ENCODE data around the gene SOX2. TPM values are rescaled to one million over a fixed set of nuclear protein-coding genes. Genes with fewer than 3 reads are reported as not detected.

The SOX2 gene
- total RNA-seq (2014; rRNA removed; shearing (Covaris generic)): not detected in 2 replicates

DNA sequence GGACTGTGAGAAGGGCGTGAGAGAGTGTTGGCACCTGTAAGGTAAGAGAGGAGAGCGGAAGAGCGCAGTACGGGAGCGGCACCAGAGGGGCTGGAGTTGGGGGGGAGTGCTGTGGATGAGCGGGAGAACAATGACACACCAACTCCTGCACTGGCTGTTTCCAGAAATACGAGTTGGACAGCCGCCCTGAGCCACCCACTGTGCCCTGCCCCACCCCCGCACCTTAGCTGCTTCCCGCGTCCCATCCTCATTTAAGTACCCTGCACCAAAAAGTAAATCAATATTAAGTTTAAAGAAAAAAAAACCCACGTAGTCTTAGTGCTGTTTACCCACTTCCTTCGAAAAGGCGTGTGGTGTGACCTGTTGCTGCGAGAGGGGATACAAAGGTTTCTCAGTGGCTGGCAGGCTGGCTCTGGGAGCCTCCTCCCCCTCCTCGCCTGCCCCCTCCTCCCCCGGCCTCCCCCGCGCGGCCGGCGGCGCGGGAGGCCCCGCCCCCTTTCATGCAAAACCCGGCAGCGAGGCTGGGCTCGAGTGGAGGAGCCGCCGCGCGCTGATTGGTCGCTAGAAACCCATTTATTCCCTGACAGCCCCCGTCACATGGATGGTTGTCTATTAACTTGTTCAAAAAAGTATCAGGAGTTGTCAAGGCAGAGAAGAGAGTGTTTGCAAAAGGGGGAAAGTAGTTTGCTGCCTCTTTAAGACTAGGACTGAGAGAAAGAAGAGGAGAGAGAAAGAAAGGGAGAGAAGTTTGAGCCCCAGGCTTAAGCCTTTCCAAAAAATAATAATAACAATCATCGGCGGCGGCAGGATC is at the start of gene SOX2:
SOX2 (plus strand) TSS at position 601 of the 811 bp plus-strand sequence. CDS start 436 bp downstream, outside the sequence.
- in situ Hi-C loops (cut with HindIII; ENCODE audit: low sequenced_read_pairs): no loop called here
- DNase-seq (ENCODE audit: low spot score): peak; percentile 42

DNA sequence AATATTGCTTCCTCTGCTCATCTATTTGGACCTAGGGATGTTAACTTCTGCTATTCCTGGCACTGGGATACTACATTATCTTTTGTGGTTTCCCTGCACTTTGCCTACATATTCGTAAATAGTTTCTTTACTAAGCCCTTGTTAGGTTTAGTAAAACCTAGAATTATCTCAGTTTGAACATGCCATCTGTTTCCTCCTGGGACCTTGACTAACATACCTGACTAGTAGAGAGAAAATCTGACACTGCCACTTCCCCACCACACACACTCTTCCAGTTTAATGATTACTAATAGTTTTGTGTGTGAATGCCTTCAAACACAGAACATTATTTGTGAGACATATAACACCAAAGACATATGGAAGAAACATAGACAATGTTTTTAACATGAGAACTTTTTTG is 28.2 kb upstream of the SOX2 start:
- in situ Hi-C loops (cut with HindIII; ENCODE audit: low sequenced_read_pairs): no loop called here
- no peak for DNase-seq (ENCODE audit: low spot score)

DNA sequence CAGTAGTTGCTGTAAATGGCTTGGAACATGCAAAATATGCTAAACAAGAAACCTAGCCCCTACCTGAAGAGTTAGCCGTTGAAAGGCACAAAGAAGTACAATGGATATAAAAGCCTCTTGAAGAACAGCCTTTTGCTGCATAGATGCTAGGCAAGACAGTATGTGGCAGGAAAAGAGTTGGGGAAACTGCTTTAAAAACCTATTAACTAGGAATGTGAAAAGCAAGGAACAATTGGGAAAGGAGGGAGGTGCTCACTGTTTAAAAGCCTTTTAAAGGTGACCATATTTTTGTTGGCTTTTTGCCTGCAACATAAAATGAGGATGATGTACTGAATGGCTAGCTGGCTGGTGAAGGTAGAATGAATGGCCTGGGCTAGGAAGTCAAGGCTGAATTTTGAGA is 24.5 kb upstream of the SOX2 start:
- no peak for DNase-seq (ENCODE audit: low spot score)
- in situ Hi-C loops (cut with HindIII; ENCODE audit: low sequenced_read_pairs): no loop called here

DNA sequence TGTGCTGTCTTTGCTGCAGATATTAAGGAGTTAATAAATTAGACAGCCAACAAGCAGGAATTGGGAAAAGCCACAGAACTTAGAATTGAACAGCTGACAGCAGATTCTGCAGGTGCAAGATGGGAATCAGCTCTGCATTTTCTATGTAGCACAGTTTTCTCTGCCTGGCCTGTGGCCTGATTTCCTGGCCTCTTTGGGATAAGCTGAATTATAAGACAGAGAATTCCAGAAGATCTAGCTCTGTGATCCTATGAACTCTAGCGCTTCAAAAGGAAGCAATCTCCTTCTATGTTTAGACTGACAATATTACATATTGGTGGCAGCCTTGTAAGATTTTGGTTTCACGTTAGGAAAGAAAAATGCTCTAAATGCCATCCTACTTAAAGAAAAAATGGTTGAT is 24.0 kb upstream of the SOX2 start:
- DNase-seq (ENCODE audit: low spot score): no peak
- in situ Hi-C loops (cut with HindIII; ENCODE audit: low sequenced_read_pairs): no loop called here

DNA sequence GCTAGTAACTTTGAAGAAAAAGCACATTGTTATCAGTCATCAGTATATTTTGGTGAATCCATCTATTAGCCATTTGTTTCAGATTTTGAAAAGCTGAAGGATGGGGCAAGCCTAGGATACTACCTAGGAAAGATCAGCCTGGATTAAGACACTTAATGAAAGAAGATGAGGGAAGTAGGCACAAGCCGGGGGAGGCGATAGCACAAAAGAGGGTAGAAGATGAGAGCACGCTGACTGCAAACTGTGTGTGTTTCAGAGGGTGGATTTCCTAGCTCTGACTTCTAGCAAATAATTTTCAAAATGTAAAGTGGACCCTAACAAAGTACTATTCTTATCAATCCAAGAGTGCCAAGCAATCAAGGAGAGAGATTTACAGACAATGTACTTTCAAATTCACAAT is 22.2 kb upstream of the SOX2 start:
- in situ Hi-C loops (cut with HindIII; ENCODE audit: low sequenced_read_pairs): no loop called here

DNA sequence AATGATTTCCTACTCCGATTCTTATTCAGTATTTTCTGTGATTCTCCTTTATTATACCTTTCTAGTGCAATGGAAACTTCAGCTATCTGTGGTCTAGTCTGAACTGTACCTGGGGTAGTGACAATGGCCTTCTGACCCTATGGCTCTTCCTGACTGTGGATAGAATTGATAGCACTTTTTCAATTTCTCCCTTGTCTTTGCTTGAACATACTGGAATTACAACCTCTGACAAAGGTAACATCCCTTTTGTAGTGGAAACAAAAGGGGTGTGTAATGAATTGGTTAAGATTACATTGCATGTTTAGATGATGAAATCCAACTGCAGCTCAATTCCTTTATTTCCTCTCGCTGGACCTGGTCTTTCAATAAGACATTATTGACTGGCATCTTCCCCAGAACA is 21.0 kb upstream of the SOX2 start:
- in situ Hi-C loops (cut with HindIII; ENCODE audit: low sequenced_read_pairs): no loop called here

More for the DNA sequence above, 22.2 kb upstream of the SOX2 start:
- DNase-seq (ENCODE audit: low spot score): no peak

DNA sequence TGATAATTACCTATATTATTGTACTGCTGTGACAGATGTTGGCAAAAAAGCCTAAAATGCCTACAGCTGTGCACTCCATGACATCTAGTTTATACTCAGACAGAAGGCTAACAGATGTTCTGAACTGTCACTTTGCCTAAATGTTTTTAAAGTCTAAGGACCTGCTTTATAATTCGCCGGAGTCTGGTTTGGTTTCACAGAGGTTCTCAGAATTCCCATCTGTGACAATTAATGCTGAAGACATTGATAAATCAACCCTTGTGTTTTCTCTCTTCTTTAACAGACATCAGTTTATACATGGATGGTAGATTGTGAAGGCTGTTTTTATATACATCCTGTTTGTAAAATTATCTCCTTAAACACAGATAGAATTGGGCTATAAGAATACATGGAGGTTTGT is 19.8 kb upstream of the SOX2 start:
- in situ Hi-C loops (cut with HindIII; ENCODE audit: low sequenced_read_pairs): no loop called here
- DNase-seq (ENCODE audit: low spot score): no peak

More for the DNA sequence above, 21.0 kb upstream of the SOX2 start:
- DNase-seq (ENCODE audit: low spot score): no peak

DNA sequence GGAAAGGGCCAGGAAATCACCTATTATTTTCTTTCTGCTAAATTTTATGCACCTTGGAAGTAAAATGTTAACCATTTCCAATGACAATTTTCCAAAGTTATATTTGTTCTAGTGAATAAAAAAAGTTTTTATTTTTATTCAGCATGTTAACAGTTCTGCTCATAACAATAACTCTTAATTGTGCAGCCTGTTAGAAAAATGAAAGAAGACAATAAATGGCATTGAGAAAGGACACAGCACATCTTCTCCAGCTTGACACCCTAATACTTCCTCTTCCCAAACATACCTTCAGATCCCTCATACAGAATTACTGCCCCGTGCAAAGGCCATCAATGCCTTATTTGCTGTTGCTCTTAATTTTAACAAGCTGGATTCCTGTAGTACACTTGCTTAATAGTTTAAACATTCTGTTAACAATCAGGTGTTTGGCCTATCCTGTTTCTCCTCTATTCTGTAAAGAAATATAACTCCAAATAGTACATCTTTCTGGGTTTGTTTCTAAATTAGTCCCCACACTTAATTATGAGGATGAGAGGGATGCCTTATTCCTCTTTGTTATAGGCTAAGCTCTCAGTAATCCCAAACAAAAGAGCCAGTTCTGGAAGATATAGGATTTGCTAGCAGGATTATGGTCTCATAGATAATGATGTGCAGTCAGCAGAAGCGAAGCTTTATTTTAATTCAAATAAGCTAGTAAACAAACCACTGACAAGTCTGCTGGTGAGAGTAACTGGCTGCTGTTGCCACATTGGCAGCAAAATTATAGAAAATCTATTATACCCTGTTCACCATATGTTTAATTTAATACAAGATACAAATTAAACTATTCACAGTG is 19.2 kb upstream of the SOX2 start:
- in situ Hi-C loops (cut with HindIII; ENCODE audit: low sequenced_read_pairs): no loop called here
- no peak for DNase-seq (ENCODE audit: low spot score)

DNA sequence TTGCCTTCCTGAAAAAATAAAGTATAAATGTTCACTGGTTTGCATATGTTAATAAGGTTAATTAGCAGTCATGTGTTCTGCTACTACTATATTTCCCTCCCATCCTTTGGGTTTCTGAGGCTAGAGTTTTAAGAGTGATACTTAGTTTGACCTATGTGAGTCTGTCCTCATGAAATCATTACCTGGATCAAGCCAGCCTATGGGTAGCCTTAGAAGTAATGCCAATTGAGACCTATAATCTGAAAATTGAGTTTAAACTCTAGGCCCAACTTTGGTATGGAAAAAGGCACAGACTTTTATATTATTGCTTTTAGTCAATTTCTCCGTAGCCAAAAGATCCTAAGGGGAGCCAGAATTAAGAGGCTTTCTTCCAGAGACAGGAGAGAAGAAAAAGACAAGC is 18.4 kb upstream of the SOX2 start:
- DNase-seq (ENCODE audit: low spot score): no peak
- in situ Hi-C loops (cut with HindIII; ENCODE audit: low sequenced_read_pairs): no loop called here

DNA sequence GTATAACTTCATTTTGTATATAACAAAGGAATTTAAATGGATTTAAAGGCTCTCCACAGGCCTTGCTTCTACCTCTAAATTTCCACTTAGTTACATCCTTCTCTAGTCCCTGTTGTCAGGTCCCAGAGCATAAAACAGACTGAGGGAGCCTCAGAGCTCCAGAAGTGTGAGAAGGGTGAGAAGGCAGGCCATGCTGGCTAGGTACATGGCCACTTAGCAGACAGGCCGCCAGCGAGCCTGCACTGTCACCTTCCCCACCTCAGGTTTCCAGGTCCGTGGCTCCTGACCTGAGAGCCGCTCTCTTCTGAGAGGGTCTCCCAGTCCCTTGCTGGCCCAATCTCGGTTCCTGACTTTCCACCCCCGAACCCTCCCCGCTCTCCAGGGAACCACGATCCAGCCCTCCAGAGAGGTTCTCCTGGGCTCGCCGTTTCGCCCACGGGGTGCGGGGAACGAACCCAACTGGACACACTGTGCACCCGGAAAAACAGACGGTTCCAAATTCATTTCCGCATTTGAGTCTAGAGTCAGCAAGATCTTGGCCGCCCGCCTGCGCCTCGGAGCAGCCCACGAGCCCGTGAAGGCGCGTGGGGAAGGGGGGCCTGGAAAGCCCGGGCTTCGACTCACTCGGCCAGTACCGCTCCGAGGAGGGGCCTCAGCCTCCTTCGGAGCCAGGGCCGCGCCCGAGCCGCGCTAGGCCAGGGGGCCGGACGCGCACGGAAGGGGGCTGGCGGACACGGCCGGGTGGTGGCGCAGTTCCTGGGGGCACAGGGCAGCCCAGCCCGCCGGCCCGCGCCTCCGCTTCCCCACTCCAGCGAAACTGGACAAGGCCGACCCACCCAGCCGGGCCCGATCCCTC is 16.7 kb upstream of the SOX2 start:
- in situ Hi-C loops (cut with HindIII; ENCODE audit: low sequenced_read_pairs): no loop called here

DNA sequence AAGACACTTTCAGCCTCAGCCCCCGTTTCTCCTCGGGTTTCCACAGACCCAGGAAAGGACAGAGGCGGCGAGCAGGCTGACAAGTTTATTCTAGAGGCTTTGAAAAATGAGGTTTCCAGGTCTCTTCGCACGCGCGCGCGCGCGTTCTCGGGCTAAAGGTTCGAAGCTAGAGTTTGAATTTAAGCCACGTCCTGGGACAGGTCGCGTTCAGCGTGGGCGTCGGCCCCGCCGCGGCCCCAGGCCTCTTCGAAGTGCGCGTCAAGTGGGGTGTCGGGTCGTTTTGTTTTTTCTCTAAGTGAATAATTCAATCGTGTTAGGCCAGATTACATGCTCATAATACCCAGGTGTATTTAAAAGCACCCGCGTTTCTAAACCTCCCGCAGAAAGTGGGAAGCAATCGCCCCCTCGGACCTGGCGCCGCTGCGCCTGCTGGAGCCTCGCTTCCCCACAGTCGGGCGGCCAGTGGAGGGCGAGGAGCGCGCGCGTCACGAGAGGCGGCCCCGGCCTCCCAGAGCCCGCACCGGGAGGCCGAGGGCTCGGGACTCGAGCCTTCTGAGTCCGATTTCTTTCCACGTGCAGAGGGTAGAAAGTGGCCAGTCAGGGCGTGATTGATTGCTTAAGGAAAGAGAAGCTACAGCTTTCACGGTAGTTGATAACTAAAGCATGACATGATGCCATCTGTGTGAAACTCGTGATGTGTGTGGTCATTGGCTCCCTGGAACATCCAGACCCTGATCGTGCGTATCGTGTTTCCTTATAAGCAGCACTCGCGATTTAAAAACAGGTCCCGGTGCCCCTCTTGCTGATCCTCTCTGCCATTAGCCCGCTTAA is 15.8 kb upstream of the SOX2 start:
- in situ Hi-C loops (cut with HindIII; ENCODE audit: low sequenced_read_pairs): no loop called here

More for the DNA sequence above, 16.7 kb upstream of the SOX2 start:
- DNase-seq (ENCODE audit: low spot score): no peak

DNA sequence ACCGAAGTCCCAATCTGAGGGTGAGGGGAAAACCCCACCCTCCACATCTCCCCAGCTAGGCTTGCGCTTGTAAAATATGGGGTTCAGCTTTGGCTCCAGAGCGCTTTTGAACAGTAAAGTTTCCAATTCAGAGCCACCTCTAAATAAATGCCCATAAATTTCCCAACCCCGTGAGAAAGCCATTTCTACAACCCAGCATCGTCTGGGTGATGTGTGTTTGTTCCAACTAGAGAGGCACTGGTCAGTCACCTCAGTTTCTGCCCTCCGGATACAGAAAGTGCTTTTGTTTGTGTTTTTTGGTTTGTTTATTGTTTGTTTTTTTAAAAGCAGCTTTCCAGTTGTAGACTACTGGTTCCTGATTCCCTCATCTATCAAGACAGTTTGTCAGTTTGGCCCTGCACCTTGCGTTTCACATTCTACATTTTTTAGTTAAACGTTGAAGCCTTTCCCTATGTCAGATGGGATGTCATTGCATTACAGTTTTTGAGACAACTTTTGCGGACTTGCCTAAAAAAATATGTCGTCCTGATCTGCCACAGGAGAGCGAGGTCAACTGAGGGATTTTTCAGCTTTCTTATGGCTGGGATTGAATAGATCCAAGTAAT is 15.0 kb upstream of the SOX2 start:
- in situ Hi-C loops (cut with HindIII; ENCODE audit: low sequenced_read_pairs): no loop called here

More for the DNA sequence above, 15.8 kb upstream of the SOX2 start:
- DNase-seq (ENCODE audit: low spot score): no peak

DNA sequence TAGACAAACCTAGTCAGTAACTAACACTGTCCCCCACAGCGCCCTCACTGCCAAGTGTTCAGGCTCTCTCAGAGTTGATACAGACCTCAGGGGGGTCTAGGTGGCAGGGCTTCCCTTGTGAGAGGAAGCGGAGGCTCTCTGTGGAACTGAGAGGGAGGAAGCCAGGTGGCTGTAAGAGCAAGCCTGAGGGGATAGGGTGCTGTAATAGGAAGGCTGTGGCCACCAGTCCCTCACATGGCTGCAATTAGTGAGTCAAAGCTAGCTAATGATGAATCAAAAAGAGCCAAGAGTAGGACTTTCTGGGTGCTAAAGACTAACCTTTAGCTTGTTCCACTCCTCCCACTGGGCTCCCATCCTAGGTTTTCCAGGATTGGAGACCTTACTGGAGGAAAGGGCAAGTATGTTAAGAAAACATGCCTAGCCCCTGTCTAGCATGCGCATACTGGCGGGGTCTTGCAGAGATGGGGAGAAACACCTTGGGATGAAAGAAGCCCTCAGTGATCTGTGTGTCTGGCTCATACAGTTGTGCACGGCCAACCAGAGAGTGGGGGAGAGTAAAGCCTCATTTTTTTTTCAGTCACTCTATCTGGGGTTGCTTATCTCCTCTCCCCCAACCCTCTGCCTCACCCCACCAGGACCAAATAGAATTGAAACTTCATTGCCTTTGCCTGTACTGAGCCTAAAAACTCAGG is 13.3 kb upstream of the SOX2 start:
- in situ Hi-C loops (cut with HindIII; ENCODE audit: low sequenced_read_pairs): no loop called here

More for the DNA sequence above, 15.0 kb upstream of the SOX2 start:
- DNase-seq (ENCODE audit: low spot score): no peak

DNA sequence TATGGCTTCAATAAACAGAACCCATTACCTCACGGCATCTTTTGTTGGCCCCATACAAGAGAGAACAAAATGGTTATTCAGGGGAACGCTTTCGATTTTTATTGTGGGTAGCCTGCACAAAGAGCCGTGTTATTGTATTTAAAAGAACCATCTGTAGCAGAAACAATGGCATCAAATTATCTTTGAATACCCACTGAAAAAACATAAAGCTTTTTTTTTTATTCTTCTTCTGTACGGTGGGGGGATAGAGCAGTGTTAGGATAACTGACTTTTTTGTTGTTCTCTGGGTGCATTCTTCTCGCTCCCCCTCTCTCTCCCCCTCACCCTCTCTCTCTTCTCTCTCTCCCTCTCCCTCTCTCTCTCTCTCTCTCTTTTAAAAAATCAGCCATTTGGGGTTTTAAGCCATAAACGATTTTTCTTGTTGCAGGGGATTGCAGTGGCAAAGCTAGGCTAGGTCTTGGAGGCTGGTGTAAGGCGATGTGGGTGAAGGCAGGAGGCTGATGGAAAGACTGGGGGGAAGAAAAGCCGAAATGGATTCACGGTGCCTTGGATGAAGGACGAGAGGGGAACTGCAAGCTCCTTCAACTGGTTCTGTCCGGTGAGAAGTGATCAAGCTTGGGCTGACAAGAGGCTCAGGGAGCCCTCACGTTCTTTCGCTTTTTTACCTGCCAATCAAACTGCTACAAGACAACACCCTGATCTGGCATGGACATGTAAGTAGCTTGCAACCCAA is 12.4 kb upstream of the SOX2 start:
- DNase-seq (ENCODE audit: low spot score): no peak
- in situ Hi-C loops (cut with HindIII; ENCODE audit: low sequenced_read_pairs): no loop called here

More for the DNA sequence above, 13.3 kb upstream of the SOX2 start:
- DNase-seq (ENCODE audit: low spot score): no peak

DNA sequence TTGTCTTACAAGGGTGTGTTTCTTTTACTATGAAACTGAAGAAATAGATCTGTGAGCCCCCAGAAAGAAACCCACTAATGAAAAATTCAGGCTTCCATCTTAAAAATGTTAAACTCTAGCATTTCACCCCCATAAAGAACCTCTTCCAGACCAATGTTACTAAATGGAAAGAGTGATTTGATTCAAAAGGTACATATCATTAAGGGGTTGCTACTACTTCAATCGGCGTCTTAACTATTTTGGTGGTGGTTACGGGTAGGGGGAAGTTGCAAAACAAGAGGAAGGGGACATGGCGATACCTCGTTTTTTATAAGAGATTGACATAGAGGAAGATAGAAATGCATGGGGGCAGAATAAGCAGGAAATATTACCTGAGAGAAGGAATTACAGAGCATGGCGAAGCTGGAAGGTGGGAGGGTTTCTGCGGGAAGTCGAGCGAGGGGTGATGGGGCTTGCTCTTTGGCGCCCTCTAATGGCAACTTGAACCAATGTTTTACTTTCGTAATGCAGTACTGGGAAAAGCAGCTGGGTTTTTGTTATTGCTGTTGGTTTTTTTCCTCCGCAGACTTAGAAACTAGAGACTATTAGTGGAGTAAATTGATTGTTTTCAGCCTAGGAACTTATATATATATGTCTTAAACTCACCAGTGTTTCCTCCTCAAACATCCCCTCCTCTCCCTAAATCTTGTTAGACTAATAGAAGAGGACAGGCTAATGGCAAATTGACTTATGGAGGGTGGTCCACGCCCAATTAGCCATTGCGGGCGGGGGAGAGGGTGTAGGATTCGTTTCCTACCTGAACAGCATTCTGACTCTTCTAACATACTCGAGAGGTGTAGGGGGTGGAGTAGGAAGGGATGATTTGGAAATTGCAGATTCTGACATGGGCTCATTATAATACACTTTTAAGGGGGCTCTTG is 11.3 kb upstream of the SOX2 start:
- in situ Hi-C loops (cut with HindIII; ENCODE audit: low sequenced_read_pairs): no loop called here
- DNase-seq (ENCODE audit: low spot score): peak; percentile 48

DNA sequence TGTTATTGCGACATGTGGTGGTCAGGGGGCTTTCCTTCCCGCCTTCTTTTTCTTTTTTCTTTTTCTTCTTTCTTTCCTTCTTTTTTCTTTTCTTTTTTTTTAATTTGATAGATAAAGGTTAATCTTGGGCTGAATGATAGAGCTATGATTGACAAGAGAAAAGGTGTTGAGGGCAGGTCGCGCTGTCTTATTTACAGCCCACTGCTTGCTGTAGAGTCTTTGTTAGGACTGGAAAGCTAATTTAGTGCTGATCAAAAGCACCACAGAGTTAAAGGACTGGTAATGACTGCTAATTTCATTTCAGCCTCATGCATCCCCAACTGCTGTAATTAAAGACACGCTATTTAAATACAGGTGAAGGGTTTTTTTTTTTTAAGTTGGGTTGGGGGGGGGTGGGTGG is 10.6 kb upstream of the SOX2 start:
- DNase-seq (ENCODE audit: low spot score): no peak
- in situ Hi-C loops (cut with HindIII; ENCODE audit: low sequenced_read_pairs): no loop called here

Data from G401 (cell line).